ENCODE results near the gene ZDHHC19.
"Not testable (repeated sequence)": the region's sequence is repeated elsewhere in the genome, so short reads cannot be mapped to it uniquely, and the experiment has no call there.

GRCh38 chr3:196170296-196170695 is 40.9 kb downstream of the ZDHHC19 start:
- not testable (repeated sequence) for TF ChIP-seq CTCF (IDR thresholded peaks at IDR 0.05; ENCODE audit: poor library complexity, severe bottlenecking); POLR2AphosphoS5 (IDR thresholded peaks at IDR 0.05); REST (IDR thresholded peaks at IDR 0.05; ENCODE audit: borderline replicate concordance); RAD21 (conservative IDR thresholded peaks at IDR 0.05); SMC3 (conservative IDR thresholded peaks at IDR 0.05; ENCODE audit: poor library complexity)
